ENCODE results near the gene DCAF4. TPM values are rescaled to one million over a fixed set of nuclear protein-coding genes. Genes with fewer than 3 reads are reported as not detected.

The DCAF4 gene
- total RNA-seq, 1 donor from 2014 or later, result 7.7 TPM

DNA sequence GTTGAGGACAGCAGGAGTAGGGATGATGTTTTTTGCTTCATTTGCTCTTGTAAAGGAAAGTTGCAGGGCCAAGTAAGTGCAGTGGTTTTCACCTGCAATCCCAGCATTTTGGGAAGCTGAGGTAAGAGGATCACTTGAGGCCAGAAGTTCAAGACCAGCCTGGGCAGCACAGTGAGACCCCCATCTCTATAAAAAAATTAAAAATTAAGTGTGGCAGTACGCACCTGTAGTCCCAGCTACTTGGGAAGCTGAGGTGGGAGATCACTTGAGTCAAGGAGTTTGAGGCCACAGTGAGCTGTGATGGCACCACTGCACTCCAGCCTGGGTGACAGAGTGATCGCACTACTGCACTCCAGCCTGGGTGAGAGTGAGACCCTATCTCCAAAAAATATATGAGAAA lies 43.2 kb upstream of the DCAF4 start:
- TF ChIP-seq, protein P1, sequence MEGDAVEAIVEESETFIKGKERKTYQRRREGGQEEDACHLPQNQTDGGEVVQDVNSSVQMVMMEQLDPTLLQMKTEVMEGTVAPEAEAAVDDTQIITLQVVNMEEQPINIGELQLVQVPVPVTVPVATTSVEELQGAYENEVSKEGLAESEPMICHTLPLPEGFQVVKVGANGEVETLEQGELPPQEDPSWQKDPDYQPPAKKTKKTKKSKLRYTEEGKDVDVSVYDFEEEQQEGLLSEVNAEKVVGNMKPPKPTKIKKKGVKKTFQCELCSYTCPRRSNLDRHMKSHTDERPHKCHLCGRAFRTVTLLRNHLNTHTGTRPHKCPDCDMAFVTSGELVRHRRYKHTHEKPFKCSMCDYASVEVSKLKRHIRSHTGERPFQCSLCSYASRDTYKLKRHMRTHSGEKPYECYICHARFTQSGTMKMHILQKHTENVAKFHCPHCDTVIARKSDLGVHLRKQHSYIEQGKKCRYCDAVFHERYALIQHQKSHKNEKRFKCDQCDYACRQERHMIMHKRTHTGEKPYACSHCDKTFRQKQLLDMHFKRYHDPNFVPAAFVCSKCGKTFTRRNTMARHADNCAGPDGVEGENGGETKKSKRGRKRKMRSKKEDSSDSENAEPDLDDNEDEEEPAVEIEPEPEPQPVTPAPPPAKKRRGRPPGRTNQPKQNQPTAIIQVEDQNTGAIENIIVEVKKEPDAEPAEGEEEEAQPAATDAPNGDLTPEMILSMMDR (IDR thresholded peaks at IDR 0.05; ENCODE audit: unreplicated experiment), result no peak
- H3K4me1 Mint-ChIP-seq (ENCODE audit: unreplicated experiment), result peaks cover 10% of the 10 kb centered on the region
- peaks cover 1% of the 10 kb centered on the region for H3K27me3 Mint-ChIP-seq (ENCODE audit: unreplicated experiment)
- no peaks in the 10 kb centered on the region for H3K9me3 Mint-ChIP-seq (ENCODE audit: unreplicated experiment)
- no peak for DNase-seq (ENCODE audit: low spot score)
- H3K36me3 Mint-ChIP-seq (ENCODE audit: low read depth, unreplicated experiment), result peaks cover 6% of the 10 kb centered on the region
- no peak overlapping the region for H3K4me3 Mint-ChIP-seq (ENCODE audit: unreplicated experiment)
- H3K27ac Mint-ChIP-seq (ENCODE audit: unreplicated experiment), result no peak overlapping the region

DNA sequence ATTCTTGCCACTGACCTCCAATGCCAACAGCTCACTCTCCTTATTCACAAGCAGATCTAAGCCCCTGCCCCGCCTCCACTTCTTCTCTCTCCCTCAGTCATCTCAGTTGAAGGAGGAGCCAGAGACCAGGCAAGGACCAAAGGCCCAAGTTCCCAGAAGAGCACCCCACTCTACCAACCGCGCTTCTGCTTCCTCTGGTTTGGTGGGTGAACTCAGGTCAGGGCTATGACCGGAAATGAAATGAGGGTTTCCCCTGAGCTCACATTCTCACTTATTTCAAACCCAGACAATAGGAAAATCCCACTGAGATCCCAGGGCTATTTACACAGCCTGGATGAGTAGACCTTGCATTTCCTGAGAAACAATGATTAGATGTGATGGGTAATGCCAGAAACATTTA lies 42.3 kb upstream of the DCAF4 start:
- H3K27ac Mint-ChIP-seq (ENCODE audit: unreplicated experiment), result no peak overlapping the region
- H3K4me1 Mint-ChIP-seq (ENCODE audit: unreplicated experiment), result peaks cover 10% of the 10 kb centered on the region
- TF ChIP-seq, protein P1 (IDR thresholded peaks at IDR 0.05; ENCODE audit: unreplicated experiment), result no peak
- peaks cover 6% of the 10 kb centered on the region for H3K36me3 Mint-ChIP-seq (ENCODE audit: low read depth, unreplicated experiment)
- peaks cover 1% of the 10 kb centered on the region for H3K27me3 Mint-ChIP-seq (ENCODE audit: unreplicated experiment)
- no peaks in the 10 kb centered on the region for H3K9me3 Mint-ChIP-seq (ENCODE audit: unreplicated experiment)
- no peak overlapping the region for H3K4me3 Mint-ChIP-seq (ENCODE audit: unreplicated experiment)
- DNase-seq (ENCODE audit: low spot score), result no peak

DNA sequence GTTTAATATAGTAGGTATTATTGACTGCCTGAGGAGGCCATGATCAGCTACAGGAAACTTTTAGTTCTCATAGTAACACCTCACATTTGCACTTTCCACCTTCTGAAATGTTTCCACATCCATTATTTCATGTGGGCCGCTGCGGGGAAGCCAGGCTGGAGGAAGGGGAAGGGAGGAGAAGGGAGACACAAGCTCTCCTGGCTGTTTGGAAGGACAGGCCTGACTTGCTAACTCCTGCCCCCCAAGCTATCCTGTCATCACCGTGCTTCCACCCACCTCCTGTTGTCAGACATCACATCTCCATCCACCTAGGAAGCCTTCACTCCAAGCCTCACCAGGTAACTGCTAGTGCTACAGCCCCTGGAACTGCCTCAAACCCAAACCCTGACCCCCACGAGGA lies 41.9 kb upstream of the DCAF4 start:
- no peak overlapping the region for H3K4me3 Mint-ChIP-seq (ENCODE audit: unreplicated experiment)
- no peak for DNase-seq (ENCODE audit: low spot score)
- TF ChIP-seq, protein P1 (IDR thresholded peaks at IDR 0.05; ENCODE audit: unreplicated experiment), result no peak

DNA sequence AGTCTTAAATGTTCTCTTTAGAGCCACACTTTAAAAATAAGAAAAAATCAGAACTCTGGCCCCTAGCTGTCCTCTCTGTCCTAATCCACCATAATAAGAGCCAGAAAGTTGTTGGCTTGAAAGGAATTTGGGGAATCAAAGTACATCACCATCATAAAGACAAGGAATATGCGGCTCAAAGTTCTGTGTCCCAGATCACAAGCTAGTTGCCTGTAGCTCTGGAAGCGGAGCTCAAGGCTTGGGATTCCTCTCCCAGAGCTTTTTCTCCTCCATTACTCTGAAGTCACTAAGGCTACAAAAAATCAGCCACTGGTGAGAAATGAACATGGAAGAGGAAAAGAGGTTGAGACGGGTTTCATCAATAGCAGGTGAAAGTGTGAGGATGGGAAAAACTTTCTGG lies 38.8 kb upstream of the DCAF4 start:
- TF ChIP-seq, protein P1 (IDR thresholded peaks at IDR 0.05; ENCODE audit: unreplicated experiment), result no peak
- Mint-ChIP-seq H3K36me3 (ENCODE audit: low read depth, unreplicated experiment) (peaks cover 6% of the 10 kb centered on the region), H3K4me3 (ENCODE audit: unreplicated experiment) (no peak overlapping the region), H3K27ac (ENCODE audit: unreplicated experiment) (no peak overlapping the region), H3K9me3 (ENCODE audit: unreplicated experiment) (no peaks in the 10 kb centered on the region), H3K4me1 (ENCODE audit: unreplicated experiment) (peaks cover 20% of the 10 kb centered on the region), H3K27me3 (ENCODE audit: unreplicated experiment) (peaks cover 9% of the 10 kb centered on the region)
- DNase-seq (ENCODE audit: low spot score), result no peak

More for the DNA sequence above, 41.9 kb upstream of the DCAF4 start:
- Mint-ChIP-seq H3K27me3 (ENCODE audit: unreplicated experiment) (peaks cover 1% of the 10 kb centered on the region), H3K9me3 (ENCODE audit: unreplicated experiment) (no peaks in the 10 kb centered on the region), H3K4me1 (ENCODE audit: unreplicated experiment) (peaks cover 10% of the 10 kb centered on the region), H3K27ac (ENCODE audit: unreplicated experiment) (no peak overlapping the region), H3K36me3 (ENCODE audit: low read depth, unreplicated experiment) (peaks cover 6% of the 10 kb centered on the region)

DNA sequence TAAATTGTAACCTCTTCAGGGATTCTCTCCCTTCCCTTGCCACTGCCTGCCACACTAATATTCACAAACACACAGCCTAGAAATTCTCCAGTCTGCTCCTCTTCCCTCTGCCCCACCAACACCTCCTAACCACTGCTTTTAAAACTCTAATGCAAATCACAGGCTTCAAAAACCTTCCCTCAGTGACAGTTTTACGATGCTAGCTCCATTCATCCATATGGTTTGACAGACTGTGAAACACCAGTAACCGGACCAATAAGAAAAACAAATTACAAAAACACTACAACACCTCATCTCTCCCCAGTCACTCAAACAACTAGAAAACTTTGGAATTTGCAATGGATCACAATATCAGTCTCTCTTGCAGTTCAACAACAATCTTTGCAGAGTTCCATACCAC lies 38.1 kb upstream of the DCAF4 start:
- Mint-ChIP-seq H3K36me3 (ENCODE audit: low read depth, unreplicated experiment) (peaks cover 6% of the 10 kb centered on the region), H3K4me3 (ENCODE audit: unreplicated experiment) (no peak overlapping the region), H3K9me3 (ENCODE audit: unreplicated experiment) (no peaks in the 10 kb centered on the region), H3K27ac (ENCODE audit: unreplicated experiment) (no peak overlapping the region), H3K27me3 (ENCODE audit: unreplicated experiment) (peaks cover 11% of the 10 kb centered on the region), H3K4me1 (ENCODE audit: unreplicated experiment) (peaks cover 23% of the 10 kb centered on the region)
- TF ChIP-seq, protein P1 (IDR thresholded peaks at IDR 0.05; ENCODE audit: unreplicated experiment), result no peak
- no peak for DNase-seq (ENCODE audit: low spot score)
